ENCODE measurements around the gene RHBDL1. TPM values are rescaled to one million over a fixed set of nuclear protein-coding genes. Genes with fewer than 3 reads are reported as not detected.

The RHBDL1 gene
- total and polyA plus RNA-seq, 10 of the 15 experiments (the other 5 are each of a cell fraction or from before 2014, with no cell fraction given), result 0.04 to 1.3 (median 0.65) TPM; not detected in 5

DNA sequence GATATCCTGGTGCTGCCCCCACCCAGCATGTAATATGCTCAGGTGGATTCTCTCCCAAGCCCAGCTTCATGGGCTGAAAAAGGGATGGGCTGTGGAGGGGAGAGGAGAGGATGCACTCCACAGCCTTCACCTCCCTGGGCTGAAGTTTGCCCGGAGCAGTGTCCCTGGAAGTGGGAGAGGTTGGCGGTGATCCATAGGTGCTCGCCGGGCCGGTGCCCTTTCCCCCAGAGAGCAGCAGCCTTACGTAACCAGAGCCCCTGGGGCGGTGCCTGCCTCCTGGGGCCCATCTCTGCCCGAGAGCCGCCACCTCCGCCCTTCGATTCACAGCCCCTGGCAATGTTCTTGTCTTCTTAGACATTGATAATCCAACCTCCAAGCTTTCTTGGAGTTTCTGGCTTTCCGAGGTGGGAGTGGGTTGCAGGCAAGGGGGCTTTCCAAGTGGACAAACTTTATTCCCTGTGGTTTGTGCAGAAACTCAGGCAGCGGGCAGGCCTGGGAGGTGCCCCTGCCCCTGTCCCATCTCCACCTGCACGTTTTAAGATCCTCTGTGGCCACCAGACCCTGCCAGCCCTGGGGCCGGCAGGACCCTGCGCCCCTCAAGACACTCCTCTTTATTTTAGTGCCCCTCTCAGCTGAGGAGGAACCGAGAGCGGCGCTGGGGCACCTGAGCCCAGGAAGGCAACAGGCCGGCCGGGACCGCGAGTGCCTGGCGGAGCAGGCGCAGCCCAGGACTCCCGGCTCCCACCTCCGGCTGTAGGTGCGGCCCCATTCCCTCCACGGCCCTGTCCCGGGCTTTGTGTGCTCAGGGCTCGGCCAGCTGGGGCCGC, 29.4 kb upstream of the RHBDL1 start (continued):
- TF ChIP-seq, protein P1, sequence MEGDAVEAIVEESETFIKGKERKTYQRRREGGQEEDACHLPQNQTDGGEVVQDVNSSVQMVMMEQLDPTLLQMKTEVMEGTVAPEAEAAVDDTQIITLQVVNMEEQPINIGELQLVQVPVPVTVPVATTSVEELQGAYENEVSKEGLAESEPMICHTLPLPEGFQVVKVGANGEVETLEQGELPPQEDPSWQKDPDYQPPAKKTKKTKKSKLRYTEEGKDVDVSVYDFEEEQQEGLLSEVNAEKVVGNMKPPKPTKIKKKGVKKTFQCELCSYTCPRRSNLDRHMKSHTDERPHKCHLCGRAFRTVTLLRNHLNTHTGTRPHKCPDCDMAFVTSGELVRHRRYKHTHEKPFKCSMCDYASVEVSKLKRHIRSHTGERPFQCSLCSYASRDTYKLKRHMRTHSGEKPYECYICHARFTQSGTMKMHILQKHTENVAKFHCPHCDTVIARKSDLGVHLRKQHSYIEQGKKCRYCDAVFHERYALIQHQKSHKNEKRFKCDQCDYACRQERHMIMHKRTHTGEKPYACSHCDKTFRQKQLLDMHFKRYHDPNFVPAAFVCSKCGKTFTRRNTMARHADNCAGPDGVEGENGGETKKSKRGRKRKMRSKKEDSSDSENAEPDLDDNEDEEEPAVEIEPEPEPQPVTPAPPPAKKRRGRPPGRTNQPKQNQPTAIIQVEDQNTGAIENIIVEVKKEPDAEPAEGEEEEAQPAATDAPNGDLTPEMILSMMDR (IDR thresholded peaks at IDR 0.05 in 2 of 3, conservative IDR thresholded peaks at IDR 0.05 in 1 of 3; ENCODE audit: control insufficient read depth in 2 of 3, extremely low read depth in 1 of 3, insufficient read depth in 1 of 3, low read depth in 3 of 3, low read length in 3 of 3), result no peak

DNA sequence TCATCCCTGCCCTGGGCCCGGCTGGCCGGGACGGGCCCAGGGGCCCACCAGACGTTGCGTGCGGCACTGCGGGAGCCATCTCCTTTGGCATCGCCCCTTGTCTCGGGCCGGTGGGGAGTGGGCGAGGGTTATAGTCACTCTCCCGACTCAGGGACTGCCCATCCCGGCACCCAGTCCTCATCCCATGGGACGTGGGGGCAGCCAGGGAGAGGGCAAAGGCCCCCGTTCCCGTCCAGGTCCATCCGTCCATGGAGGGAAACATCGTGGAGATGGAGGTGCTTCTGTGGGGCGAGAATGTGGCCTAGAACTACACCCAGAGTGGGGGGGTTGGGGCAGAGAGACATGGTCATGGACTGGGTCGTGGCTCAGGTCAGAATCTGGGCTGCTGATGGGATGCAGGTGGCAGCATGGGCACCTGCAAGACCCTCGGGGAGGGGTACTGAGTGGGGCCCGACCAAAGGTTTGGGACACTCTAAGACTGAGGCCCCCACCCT, 28.7 kb upstream of the RHBDL1 start:
- ATAC-seq (no peak), DNase-seq (ENCODE audit: low read depth, low spot score) (no peak), FAIRE-seq (no peak)
- H4K20me1 ChIP-seq (ENCODE audit: control insufficient read depth, insufficient read depth), result no peaks in the 10 kb centered on the region
- SMC1A ChIA-PET (ENCODE audit: uncharacterized antibody, unreplicated experiment), result no interaction called here
- no peaks in the 10 kb centered on the region; a peak in 2 of 4 replicates for H3K36me3 ChIP-seq (ENCODE audit: control insufficient read depth in 2 of 2, insufficient read depth in 2 of 2, low read length in 1 of 2)
- H2AFZ ChIP-seq (ENCODE audit: control insufficient read depth, low read depth, low read length), result no peak overlapping the region
- intact Hi-C loops (cut with micrococcal nuclease; ENCODE audit: unreplicated experiment) (no loop called here), in situ Hi-C loops (cut with MboI) (no loop called here)
- BruUV-seq (replicated peaks), result no TSS peak
- peaks cover 9% of the 10 kb centered on the region for H3K4me1 ChIP-seq (ENCODE audit: control insufficient read depth, insufficient read depth, low read length)
- 0 out of 2 replicates have a peak, but pooled peaks have one; percentile 25 for TF ChIP-seq POLR2A (IDR thresholded peaks at IDR 0.05; ENCODE audit: low read depth, low read length)
- TF ChIP-seq, protein P2, sequence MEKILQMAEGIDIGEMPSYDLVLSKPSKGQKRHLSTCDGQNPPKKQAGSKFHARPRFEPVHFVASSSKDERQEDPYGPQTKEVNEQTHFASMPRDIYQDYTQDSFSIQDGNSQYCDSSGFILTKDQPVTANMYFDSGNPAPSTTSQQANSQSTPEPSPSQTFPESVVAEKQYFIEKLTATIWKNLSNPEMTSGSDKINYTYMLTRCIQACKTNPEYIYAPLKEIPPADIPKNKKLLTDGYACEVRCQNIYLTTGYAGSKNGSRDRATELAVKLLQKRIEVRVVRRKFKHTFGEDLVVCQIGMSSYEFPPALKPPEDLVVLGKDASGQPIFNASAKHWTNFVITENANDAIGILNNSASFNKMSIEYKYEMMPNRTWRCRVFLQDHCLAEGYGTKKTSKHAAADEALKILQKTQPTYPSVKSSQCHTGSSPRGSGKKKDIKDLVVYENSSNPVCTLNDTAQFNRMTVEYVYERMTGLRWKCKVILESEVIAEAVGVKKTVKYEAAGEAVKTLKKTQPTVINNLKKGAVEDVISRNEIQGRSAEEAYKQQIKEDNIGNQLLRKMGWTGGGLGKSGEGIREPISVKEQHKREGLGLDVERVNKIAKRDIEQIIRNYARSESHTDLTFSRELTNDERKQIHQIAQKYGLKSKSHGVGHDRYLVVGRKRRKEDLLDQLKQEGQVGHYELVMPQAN (conservative IDR thresholded peaks at IDR 0.05), result no peak
- H3K4me2 ChIP-seq (ENCODE audit: control insufficient read depth, insufficient read depth), result no peak overlapping the region; the same call in 1 of the 2 replicates
- CTCF ChIA-PET, result interaction anchor here (3.1 kb wide), 1 partner anchor 21 kb away, joined by 11 read pairs; the partner anchor contains the start of gene RHOT2
- POLR2A ChIA-PET, result interaction anchor here (1.2 to 1.4 kb wide), 2 partner anchors 9 to 10 kb away, joined by 3 to 4 read pairs; partner anchors contain the start of gene METTL26
- no peak overlapping the region for H3K4me3 ChIP-seq
- no peak overlapping the region for H3K9ac ChIP-seq (ENCODE audit: control insufficient read depth, insufficient read depth, low read length)
- 69% methylated on average over 22 of the region's 22 CpGs for WGBS (ENCODE audit: insufficient coverage, insufficient replicate concordance, low lambda C conversion rate, missing lambda C conversion rate)
- no peak overlapping the region for H3K27ac ChIP-seq (ENCODE audit: control insufficient read depth, insufficient read depth)
- RAD21 ChIA-PET (ENCODE audit: unreplicated experiment), result interaction anchor here (1.8 kb wide), 1 partner anchor 14 kb away, joined by 7 read pairs; no protein-coding TSS in a partner anchor
- peaks cover 39% of the 10 kb centered on the region for H3K79me2 ChIP-seq (ENCODE audit: control insufficient read depth, insufficient read depth, low read length)
- no peaks in the 10 kb centered on the region for H3K9me3 ChIP-seq (replicated peaks; ENCODE audit: control insufficient read depth, insufficient read depth, low read length)
- H3K27me3 ChIP-seq (replicated peaks in 1 of 2; ENCODE audit: control insufficient read depth in 2 of 2, insufficient read depth in 2 of 2, low read length in 1 of 2), result no peaks in the 10 kb centered on the region
